K562 (cell line): Measurements from ENCODE around the gene CTNNA3. TPM values are rescaled to one million over a fixed set of nuclear protein-coding genes. Genes with fewer than 3 reads are reported as not detected.

Source experiments
- ATAC-seq: fragments of 200-7000 bp; cut with Tn5 transposase; 3 replicates; pipeline ENCODE4 v1.9.1; 2020; ENCODE audit warnings: moderate library complexity
- BruUV-seq: library from RNA; stranded (reverse); fragments of 400-500 nt; replicated peaks from 2 replicates; lab custom pipeline; 2021; lab: Mats Ljungman, UMichigan
- CTCF ChIA-PET: fragments of 300-600 bp; formaldehyde crosslinking; extraction: SDS; loops from one replicate; lab custom pipeline; 2021; ENCODE audit warnings: low intra/inter-chr PET ratio; lab: Yijun Ruan, JAX
- POLR2A ChIA-PET: fragments of 300-600, 350-650 bp; sonication (Branson Sonifier 250); formaldehyde crosslinking; extraction: SDS; loops from one replicate; lab custom pipeline; 2021; ENCODE audit warnings: antibody characterized with exemption, inconsistent platforms; lab: Yijun Ruan, JAX
- DNase-seq, 4 experiments: peaks; one replicate each; pipeline versions ENCODE4 v3.0.0 to v3.0.0-alpha.2; 2011 to 2018; ENCODE audit warnings: low spot score in 3 of 4, mixed read lengths in 3 of 4; ENCODE audit errors: extremely low read depth in 1 of 4
- FAIRE-seq: peaks from 2 replicates; lab custom pipeline; 2011; peaks lifted over from hg19 to GRCh38; lab: Jason Lieb, UNC
- H2AFZ ChIP-seq: 2 replicates; pipeline ENCODE4 v1.6.0; 2011; ENCODE audit warnings: low read depth, low read length, control low read depth, inconsistent platforms
- H3K27ac ChIP-seq: fragments of 200-600 bp; 3 replicates; pipeline ENCODE4 v1.8.0; 2011; ENCODE audit warnings: low read depth, mild to moderate bottlenecking, control low read depth, inconsistent platforms, low read length, moderate library complexity, mixed read lengths; ENCODE audit errors: extremely low read depth
- H3K27me3 ChIP-seq, 2 experiments: fragments of 300-600 bp in 1 of 2; 2 replicates in 1 of 2; 3 replicates in 1 of 2; pipeline versions ENCODE4 v1.6.0 to v1.8.0; 2011; ENCODE audit warnings: inconsistent platforms in 2 of 2, low read length in 2 of 2, mild to moderate bottlenecking in 1 of 2, mixed read lengths in 1 of 2, moderate library complexity in 1 of 2; ENCODE audit not compliant: control insufficient read depth in 2 of 2, insufficient read depth in 2 of 2
- H3K36me3 ChIP-seq: fragments of 300-600 bp; 3 replicates; pipeline ENCODE4 v1.8.0; 2011; ENCODE audit warnings: mild to moderate bottlenecking, low read length, inconsistent platforms; ENCODE audit not compliant: control insufficient read depth, insufficient read depth
- H3K4me1 ChIP-seq, 2 experiments: fragments of 200-600 bp in 1 of 2; replicated peaks in 1 of 2; 2 replicates in 1 of 2; 3 replicates in 1 of 2; pipeline versions ENCODE4 v1.5.1 to v1.8.0; 2011; ENCODE audit warnings: inconsistent platforms in 2 of 2, low read length in 2 of 2, mild to moderate bottlenecking in 1 of 2, mixed read lengths in 1 of 2, moderate library complexity in 1 of 2; ENCODE audit not compliant: control insufficient read depth in 2 of 2, insufficient read depth in 2 of 2
- H3K4me2 ChIP-seq: 2 replicates; pipeline ENCODE4 v1.6.1; 2011; ENCODE audit warnings: low read length, control low read depth, inconsistent platforms, mixed read lengths; ENCODE audit not compliant: insufficient read depth
- H3K4me3 ChIP-seq: fragments of 200-600 bp; sonication (generic), shearing (Covaris generic); 2 replicates; pipeline ENCODE4 v1.5.1; 2016; ENCODE audit warnings: control low read depth, inconsistent platforms
- H3K79me2 ChIP-seq: fragments of 200-600 bp; 3 replicates; pipeline ENCODE4 v1.8.0; 2011; ENCODE audit warnings: low read length, inconsistent platforms; ENCODE audit not compliant: control insufficient read depth, insufficient read depth
- H3K9ac ChIP-seq, 2 experiments: 2 replicates each; pipeline versions ENCODE4 v1.6.0 to v1.6.1; 2011; ENCODE audit warnings: low read depth in 2 of 2, low read length in 2 of 2, control low read depth in 1 of 2, inconsistent platforms in 1 of 2, mild to moderate bottlenecking in 1 of 2, mixed read lengths in 1 of 2; ENCODE audit not compliant: insufficient read depth in 1 of 2
- H3K9me1 ChIP-seq: one replicate; pipeline ENCODE4 v1.6.0; 2011; ENCODE audit warnings: inconsistent platforms, mild to moderate bottlenecking, low read length, moderate library complexity; ENCODE audit not compliant: control insufficient read depth, insufficient read depth
- H3K9me3 ChIP-seq: replicated peaks from 2 replicates; pipeline ENCODE4 v1.5.1; 2011; ENCODE audit warnings: low read depth, low read length, inconsistent platforms; ENCODE audit not compliant: control insufficient read depth, insufficient read depth
- H4K20me1 ChIP-seq: replicated peaks from 2 replicates; pipeline ENCODE4 v1.6.1; 2011; ENCODE audit warnings: low read length, inconsistent platforms, mixed read lengths; ENCODE audit not compliant: control insufficient read depth, insufficient read depth
- ARID1B ChIP-seq: fragments of 450-650 bp; IDR thresholded peaks from 2 replicates; pipeline ENCODE4 v1.6.1; 2016; ENCODE audit warnings: antibody characterized with exemption, mild to moderate bottlenecking, inconsistent platforms
- BRD4 ChIP-seq: fragments of 200-600 bp; sonication (generic); IDR thresholded peaks from 2 replicates; pipeline ENCODE4 v1.6.1; 2017; ENCODE audit warnings: inconsistent platforms
- CCAR2 ChIP-seq: fragments of 200-400 bp; formaldehyde crosslinking; IDR thresholded peaks from 2 replicates; pipeline ENCODE4 v1.6.1; 2017; ENCODE audit warnings: mild to moderate bottlenecking, low read depth, low read length
- CHAMP1 ChIP-seq: fragments of 450-650 bp; IDR thresholded peaks from 2 replicates; pipeline ENCODE4 v1.6.1; 2016; ENCODE audit warnings: mild to moderate bottlenecking
- FOSL1 ChIP-seq: fragments of 200-800 bp; sonication (Bioruptor generic); conservative IDR thresholded peaks from 2 replicates; pipeline ENCODE4 v1.6.1; 2016; ENCODE audit warnings: missing genetic modification characterization, missing compliant biosample characterization
- HNRNPUL1 ChIP-seq: fragments of 200-400 bp; formaldehyde crosslinking; IDR thresholded peaks from 2 replicates; pipeline ENCODE4 v1.6.1; 2017; ENCODE audit warnings: low read length
- KHSRP ChIP-seq: fragments of 450-650 bp; IDR thresholded peaks from 2 replicates; pipeline ENCODE4 v1.6.1; 2017
- KLF16 ChIP-seq: IDR thresholded peaks from 2 replicates; pipeline ENCODE4 v1.6.1; 2016; ENCODE audit warnings: antibody characterized with exemption
- MAZ ChIP-seq, 2 experiments: fragments of 450-650 bp in 1 of 2; sonication (generic) in 1 of 2; formaldehyde crosslinking; IDR thresholded peaks in 1 of 2; conservative IDR thresholded peaks in 1 of 2; 2 replicates each; pipeline versions ENCODE4 v1.4.0 to v1.5.0; 2020; ENCODE audit warnings: mild to moderate bottlenecking in 1 of 2, missing genetic modification reagents in 1 of 2
- MBD2 ChIP-seq: sonication (generic); IDR thresholded peaks from 2 replicates; pipeline ENCODE4 v1.6.1; 2016; ENCODE audit warnings: low read depth, borderline replicate concordance
- POLR2AphosphoS2 ChIP-seq: IDR thresholded peaks from 2 replicates; pipeline ENCODE4 v1.6.1; 2012; ENCODE audit warnings: low read length, improper control_type of control experiment
- SIRT6 ChIP-seq: IDR thresholded peaks from one replicate; pipeline ENCODE4 v1.6.1; 2012; ENCODE audit warnings: low read depth, mild to moderate bottlenecking, control low read depth, inconsistent platforms, low read length, moderate library complexity
- SMAD1 ChIP-seq: fragments of 150-350 bp; IDR thresholded peaks from 2 replicates; pipeline ENCODE4 v1.6.1; 2014; ENCODE audit warnings: low read length, low read depth; ENCODE audit not compliant: partially characterized antibody
- ZNF217 ChIP-seq: sonication (generic); formaldehyde crosslinking; IDR thresholded peaks from 2 replicates; pipeline ENCODE4 v1.8.0; 2022; ENCODE audit warnings: mild to moderate bottlenecking, missing genetic modification reagents
- ZNF232 ChIP-seq: sonication (generic); formaldehyde crosslinking; IDR thresholded peaks from 2 replicates; pipeline ENCODE4 v1.8.0; 2022; ENCODE audit warnings: mild to moderate bottlenecking, missing genetic modification reagents
- ZNF347 ChIP-seq: fragments of 450-650 bp; formaldehyde crosslinking; IDR thresholded peaks from 2 replicates; pipeline ENCODE4 v1.4.0; 2020; ENCODE audit warnings: low read depth, mild to moderate bottlenecking, moderate library complexity
- ZNF583 ChIP-seq: fragments of 250-450 bp; sonication (Bioruptor Pico); IDR thresholded peaks from 2 replicates; pipeline ENCODE4 v1.4.0; 2020
- ZNF75A ChIP-seq: fragments of 450-650 bp; formaldehyde crosslinking; IDR thresholded peaks from 2 replicates; pipeline ENCODE4 v1.4.0; 2020; ENCODE audit warnings: mild to moderate bottlenecking
- in situ Hi-C: fragments of 300-500 bp; cut with MboI; formaldehyde crosslinking; loops from 4 replicates; pipeline ENCODE4 v1.15.0; 2018; ENCODE audit warnings: inconsistent platforms, mixed read lengths
- intact Hi-C: fragments of 100-400 bp; cut with micrococcal nuclease; formaldehyde crosslinking; loops from 2 replicates; pipeline ENCODE4 v1.14.2; 2022
- polyA plus RNA-seq, 8 experiments: library from polyadenylated mRNA; depleted of rRNA in 4 of 8; stranded (reverse) in 5 of 8; unstranded in 3 of 8; fragments of >200 nt; fragmentation: Nextera tagmentation in 2 of 8; fragmentation: Illumina TruSeq in 1 of 8; extraction: Ambion mirVana in 2 of 8; extraction: Trizol in 1 of 8; gene quantifications; 2 replicates each; pipeline versions ENCODE4 v1.2.1 to v1.2.3, GENCODE V29; 2011 to 2014; ENCODE audit warnings: inconsistent platforms in 1 of 8, missing spikeins in 1 of 8
- total RNA-seq, 7 experiments: library from RNA; depleted of rRNA in 6 of 7; stranded (reverse); fragments of >200 nt in 6 of 7; fragmentation: Illumina TruSeq in 2 of 7; extraction: Trizol in 2 of 7; gene quantifications; 2 replicates each; pipeline versions ENCODE4 v1.2.1 to v1.2.3, GENCODE V29; 2011 to 2021; ENCODE audit warnings: low replicate concordance in 1 of 7

The CTNNA3 gene
- total and polyA plus RNA-seq, 9 of the 15 experiments (the other 6 are each of a cell fraction or from before 2014, with no cell fraction given): 0.04 TPM; not detected in 8

- TF ChIP-seq CHAMP1 (no peak), ZNF217 (no peak), CCAR2 (no peak)
Measured at GRCh38 chr10:66242885-66243284, 1453.1 kb downstream of the CTNNA3 start (continued).

GRCh38 chr10:66239062-66239461 lies 1456.9 kb downstream of the CTNNA3 start:
- Histone ChIP-seq H3K4me2 (no peak overlapping the region), H3K27ac (no peak overlapping the region), H3K79me2 (no peaks in the 10 kb centered on the region), H3K4me1 (no peaks in the 10 kb centered on the region), H3K36me3 (no peaks in the 10 kb centered on the region)
- in situ Hi-C loops (no loop called here), intact Hi-C loops (no loop called here)
- ATAC-seq: no peak
- TF ChIP-seq FOSL1 (tag) (no peak), POLR2AphosphoS2 (no peak), KHSRP (no peak), ZNF583 (no peak), ZNF232 (CRISPR knock-in tag) (no peak), MBD2 (no peak), SMAD1 (no peak), HNRNPUL1 (no peak), SIRT6 (no peak), ZNF75A (CRISPR knock-in tag) (no peak), ZNF347 (CRISPR knock-in tag) (no peak), MAZ (CRISPR knock-in tag; conservative IDR thresholded peaks at IDR 0.05 in 1 of 2, IDR thresholded peaks at IDR 0.05 in 1 of 2) (no peak), KLF16 (no peak), BRD4 (no peak), ARID1B (no peak)
- TF ChIP-seq, all 486 proteins: peak for 0
- POLR2A ChIA-PET: no interaction called here
- Histone ChIP-seq H3K27me3 (no peaks in the 10 kb centered on the region), H3K9ac (no peak overlapping the region), H3K9me1 (no peaks in the 10 kb centered on the region), H3K9me3 (peaks cover 2% of the 10 kb centered on the region), H3K4me3 (no peak overlapping the region), H4K20me1 (no peaks in the 10 kb centered on the region), H2AFZ (no peak overlapping the region)
- DNase-seq (no peak), FAIRE-seq (no peak)
- CTCF ChIA-PET: no interaction called here
- no TSS peak for BruUV-seq
